Spleen (tissue), 7 donors: ENCODE measurements around the gene KIF26B.

ENCODE experiments used
- CTCF ChIP-seq, 11 experiments: fragments of 200-600 bp in 7 of 11; fragments of 450-650 bp in 4 of 11; sonication (generic) in 4 of 11; IDR thresholded peaks in 8 of 11; conservative IDR thresholded peaks in 3 of 11; 1 replicate in 7 of 11; 2 replicates in 4 of 11; pipeline versions ENCODE4 v1.4.0 to v1.8.0; 2016 to 2021; ENCODE audit warnings: antibody characterized with exemption in 11 of 11, inconsistent platforms in 4 of 11, mild to moderate bottlenecking in 1 of 11
- POLR2A ChIP-seq, 3 donors: fragments of 450-650 bp; IDR thresholded peaks; one replicate each; pipeline ENCODE4 v1.5.1; 2017; ENCODE audit warnings: antibody characterized with exemption in 3 of 3, mild to moderate bottlenecking in 1 of 3
- donor health status: DM: no; HTN: no; CAD: no; lungs with moderate emphysema.
- donor health status: DM: no; HTN: no; CAD: no.
- donor health status: DM: no; HTN: no; CAD: no.

- TF ChIP-seq CTCF (IDR thresholded peaks at IDR 0.05 in 8 of 11, conservative IDR thresholded peaks at IDR 0.05 in 3 of 11): no peak
- no peak for TF ChIP-seq POLR2A (IDR thresholded peaks at IDR 0.05)
Measured at GRCh38 chr1:245695211-245695610, 540.4 kb downstream of the KIF26B start.
